ENCODE measurements around the gene CDHR2. TPM values are rescaled to one million over a fixed set of nuclear protein-coding genes. Genes with fewer than 3 reads are reported as not detected.

The CDHR2 gene
- total RNA-seq, 1 donor from 2014 or later: 1.7 TPM

- intact Hi-C loops (cut with micrococcal nuclease): no loop called here
Measured at GRCh38 chr5:176528301-176528700, 20.8 kb upstream of the CDHR2 start.

- intact Hi-C loops (cut with micrococcal nuclease): no loop called here
Measured at GRCh38 chr5:176528761-176529115, 20.4 kb upstream of the CDHR2 start.

- intact Hi-C loops (cut with micrococcal nuclease): no loop called here
Measured at GRCh38 chr5:176529116-176529740, 19.9 kb upstream of the CDHR2 start.

GRCh38 chr5:176529741-176530141 is 19.4 kb upstream of the CDHR2 start:
- intact Hi-C loops (cut with micrococcal nuclease): loop anchor here (10.0 kb wide), 3 partner anchors 1045 to 1675 kb away; partner anchors contain the start of genes HNRNPAB and TMED9

GRCh38 chr5:176530393-176530982 is 18.7 kb upstream of the CDHR2 start:
- intact Hi-C loops (cut with micrococcal nuclease): loop anchor here (10.0 kb wide), 3 partner anchors 1046 to 1674 kb away; partner anchors contain the start of genes HNRNPAB and TMED9

- intact Hi-C loops (cut with micrococcal nuclease): loop anchor here (10.0 kb wide), 3 partner anchors 1046 to 1674 kb away; partner anchors contain the start of genes HNRNPAB and TMED9
Measured at GRCh38 chr5:176530983-176531901, 17.9 kb upstream of the CDHR2 start.

GRCh38 chr5:176531902-176532493 is 17.1 kb upstream of the CDHR2 start:
- intact Hi-C loops (cut with micrococcal nuclease): loop anchor here (10.0 kb wide), 3 partner anchors 1047 to 1673 kb away; partner anchors contain the start of genes HNRNPAB and TMED9

- intact Hi-C loops (cut with micrococcal nuclease): loop anchor here (10.0 kb wide), 3 partner anchors 1048 to 1672 kb away; partner anchors contain the start of genes HNRNPAB and TMED9
Measured at GRCh38 chr5:176532795-176533194, 16.3 kb upstream of the CDHR2 start.

GRCh38 chr5:176533390-176533789 is 15.8 kb upstream of the CDHR2 start:
- intact Hi-C loops (cut with micrococcal nuclease): loop anchor here (10.0 kb wide), 3 partner anchors 1049 to 1671 kb away; partner anchors contain the start of genes HNRNPAB and TMED9

- intact Hi-C loops (cut with micrococcal nuclease): loop anchor here (1.0 to 10.0 kb wide), 5 partner anchors 8 to 1671 kb away; partner anchors contain the start of genes HNRNPAB and TMED9
Measured at GRCh38 chr5:176533894-176534611, 15.1 kb upstream of the CDHR2 start.

- intact Hi-C loops (cut with micrococcal nuclease): loop anchor here (1.0 to 10.0 kb wide), 9 partner anchors 8 to 1670 kb away; partner anchors contain the start of genes GRK6, HNRNPAB, LMAN2 and TMED9
Measured at GRCh38 chr5:176534640-176535039, 14.5 kb upstream of the CDHR2 start.

GRCh38 chr5:176535101-176535663 is 14.0 kb upstream of the CDHR2 start:
- intact Hi-C loops (cut with micrococcal nuclease): loop anchor here (2.0 to 10.0 kb wide), 8 partner anchors 46 to 1670 kb away; partner anchors contain the start of genes GRK6, HNRNPAB, LMAN2 and TMED9

- intact Hi-C loops (cut with micrococcal nuclease): loop anchor here (2.0 to 10.0 kb wide), 10 partner anchors 47 to 1669 kb away; partner anchors contain the start of genes GRK6, HNRNPAB, LMAN2 and TMED9
Measured at GRCh38 chr5:176535664-176536131, 13.4 kb upstream of the CDHR2 start.

GRCh38 chr5:176536132-176536901 is 12.8 kb upstream of the CDHR2 start:
- intact Hi-C loops (cut with micrococcal nuclease): loop anchor here (2.0 to 10.0 kb wide), 9 partner anchors 486 to 1668 kb away; partner anchors contain the start of genes GRK6, HNRNPAB, LMAN2 and TMED9

GRCh38 chr5:176536902-176537553 is 12.1 kb upstream of the CDHR2 start, which contains the start of gene RNF44:
RNF44 (minus strand) TSS chr5:176537402; CDS start chr5:176532472, 4,930 bp downstream.
- intact Hi-C loops (cut with micrococcal nuclease): loop anchor here (1.0 to 10.0 kb wide), 14 partner anchors 89 to 1668 kb away; partner anchors contain the start of genes CLTB, FAF2, GRK6 and HIGD2A

GRCh38 chr5:176537554-176538229 is 11.4 kb upstream of the CDHR2 start:
- intact Hi-C loops (cut with micrococcal nuclease): loop anchor here (1.0 to 10.0 kb wide), 17 partner anchors 17 to 1667 kb away; partner anchors contain the start of genes CLTB, FAF2, GPRIN1 and GRK6

All from T-helper 1 cell treated with Interleukin-12 subunit alpha and Interleukin-12 subunit beta and Interleukin-4 antibody, amounts not matched to agents 30 ng/mL and 1 ng/mL, for 36 hours (primary cell).